EH (cell line): ENCODE data around the gene KCNQ1.
"Not testable (repeated sequence)": the region's sequence is repeated elsewhere in the genome, so short reads cannot be mapped to it uniquely, and the experiment has no call there.

Source experiments
- DNase-seq: peaks from one replicate; pipeline ENCODE4 v3.0.0-alpha.2; 2015; ENCODE audit warnings: low read depth

KCNQ1 gene

GRCh38 chr11:2474059-2474901 lies 29.5 kb downstream of the KCNQ1 start:
- no peak for DNase-seq

- no peak for DNase-seq
Observed at GRCh38 chr11:2475136-2475918, 30.5 kb downstream of the KCNQ1 start.

GRCh38 chr11:2477254-2477653 lies 32.4 kb downstream of the KCNQ1 start:
- no peak for DNase-seq

- no peak for DNase-seq
Observed at GRCh38 chr11:2477936-2478335, 33.1 kb downstream of the KCNQ1 start.

GRCh38 chr11:2480067-2480873 lies 35.5 kb downstream of the KCNQ1 start:
- not testable (repeated sequence) for DNase-seq

GRCh38 chr11:2480874-2481220 lies 36.0 kb downstream of the KCNQ1 start:
- no peak for DNase-seq

GRCh38 chr11:2481253-2481652 lies 36.4 kb downstream of the KCNQ1 start:
- no peak for DNase-seq

- no peak for DNase-seq
Observed at GRCh38 chr11:2482204-2482603, 37.4 kb downstream of the KCNQ1 start.

- DNase-seq: no peak
Observed at GRCh38 chr11:2482745-2483144, 37.9 kb downstream of the KCNQ1 start.

- no peak for DNase-seq
Observed at GRCh38 chr11:2483426-2483825, 38.6 kb downstream of the KCNQ1 start.

- no peak for DNase-seq
Observed at GRCh38 chr11:2484576-2485125, 39.8 kb downstream of the KCNQ1 start.

GRCh38 chr11:2488004-2488403 lies 43.2 kb downstream of the KCNQ1 start:
- no peak for DNase-seq

- no peak for DNase-seq
Observed at GRCh38 chr11:2489083-2489482, 44.3 kb downstream of the KCNQ1 start.

- not testable (repeated sequence) for DNase-seq
Observed at GRCh38 chr11:2497951-2498350, 53.1 kb downstream of the KCNQ1 start.

GRCh38 chr11:2498750-2499149 lies 53.9 kb downstream of the KCNQ1 start:
- DNase-seq: no peak

GRCh38 chr11:2507212-2507901 lies 62.5 kb downstream of the KCNQ1 start:
- DNase-seq: no peak

- DNase-seq: no peak
Observed at GRCh38 chr11:2507945-2508749, 63.3 kb downstream of the KCNQ1 start.

GRCh38 chr11:2508793-2509192 lies 64.0 kb downstream of the KCNQ1 start:
- DNase-seq: no peak

GRCh38 chr11:2509481-2510001 lies 64.7 kb downstream of the KCNQ1 start:
- DNase-seq: no peak

GRCh38 chr11:2510626-2511402 lies 66.0 kb downstream of the KCNQ1 start:
- DNase-seq: no peak
